Measurements from ENCODE around the gene B4GALNT4.
"Not testable (repeated sequence)": the region's sequence is repeated elsewhere in the genome, so short reads cannot be mapped to it uniquely, and the experiment has no call there.

B4GALNT4 gene

DNA sequence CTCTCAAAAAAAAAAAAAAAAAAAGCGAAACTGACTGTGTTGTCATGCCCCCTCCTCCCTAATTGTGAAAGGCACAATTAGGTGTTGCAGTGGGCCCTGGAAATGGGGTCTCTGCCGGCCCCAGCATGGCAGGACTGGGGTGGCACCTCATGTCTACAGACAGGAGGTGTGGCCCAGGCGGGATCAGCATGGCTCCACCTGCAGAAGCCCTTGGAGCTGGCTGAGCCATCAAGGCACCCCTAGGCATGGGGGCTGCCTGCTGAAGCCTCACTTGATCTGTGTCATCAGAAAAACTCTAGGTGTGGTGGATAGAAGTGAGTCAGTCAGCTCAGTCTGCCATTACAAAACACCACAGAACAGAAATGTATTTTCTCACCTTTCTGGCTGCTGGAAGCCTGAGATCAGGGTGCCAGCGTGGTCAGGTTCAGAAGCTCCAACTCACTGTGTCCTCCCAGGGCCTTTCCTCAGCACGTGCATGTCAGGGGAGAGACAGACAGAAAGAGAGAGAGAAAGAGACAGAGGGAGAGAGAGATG lies 10.1 kb upstream of the B4GALNT4 start:
- no peak for DNase-seq (ENCODE audit: low read depth)

- no peak for DNase-seq (ENCODE audit: low read depth)
Measured at GRCh38 chr11:360326-361280, 8.7 kb upstream of the B4GALNT4 start.

DNA sequence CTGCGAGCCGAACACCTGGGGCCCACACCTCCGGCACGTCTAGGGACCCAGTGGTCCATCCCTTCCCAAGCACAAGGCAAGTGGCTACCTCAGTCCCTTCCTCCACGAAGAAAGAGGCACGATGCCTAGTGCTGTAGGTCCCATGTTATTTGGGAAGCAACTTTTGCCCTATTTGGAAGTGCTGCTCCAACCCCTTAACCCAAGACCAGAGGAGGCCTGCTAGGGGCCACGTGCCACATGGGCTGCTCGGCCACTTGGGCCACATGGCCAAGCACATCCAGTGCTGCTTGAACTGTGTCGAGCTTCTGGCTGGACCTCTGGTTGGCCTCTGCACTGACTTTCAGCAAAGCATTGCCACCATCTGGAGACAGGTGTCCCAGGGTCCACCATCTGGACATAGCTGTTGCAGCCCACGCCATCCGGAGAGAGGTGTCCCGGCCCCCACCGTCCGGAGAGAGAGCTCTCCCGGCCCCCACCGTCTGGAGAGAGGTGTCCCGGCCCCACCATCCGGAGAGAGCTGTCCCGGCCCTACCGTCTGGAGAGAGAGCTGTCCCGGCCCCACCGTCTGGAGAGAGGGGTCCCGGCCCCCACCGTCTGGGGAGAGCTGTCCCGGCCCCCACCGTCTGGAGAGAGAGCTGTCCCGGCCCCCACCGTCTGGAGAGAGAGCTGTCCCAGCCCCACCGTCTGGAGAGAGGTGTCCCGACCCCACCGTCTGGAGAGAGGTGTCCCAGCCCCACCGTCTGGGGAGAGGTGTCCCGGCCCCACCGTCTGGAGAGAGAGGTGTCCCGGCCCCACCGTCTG lies 6.5 kb upstream of the B4GALNT4 start:
- DNase-seq (ENCODE audit: low read depth): no peak

- DNase-seq (ENCODE audit: low read depth): not testable (repeated sequence)
Measured at GRCh38 chr11:363443-363805, 5.9 kb upstream of the B4GALNT4 start.

- DNase-seq (ENCODE audit: low read depth): no peak
Measured at GRCh38 chr11:363948-364761, 5.1 kb upstream of the B4GALNT4 start.

- no peak for DNase-seq (ENCODE audit: low read depth)
Measured at GRCh38 chr11:364991-365725, 4.1 kb upstream of the B4GALNT4 start.

DNA sequence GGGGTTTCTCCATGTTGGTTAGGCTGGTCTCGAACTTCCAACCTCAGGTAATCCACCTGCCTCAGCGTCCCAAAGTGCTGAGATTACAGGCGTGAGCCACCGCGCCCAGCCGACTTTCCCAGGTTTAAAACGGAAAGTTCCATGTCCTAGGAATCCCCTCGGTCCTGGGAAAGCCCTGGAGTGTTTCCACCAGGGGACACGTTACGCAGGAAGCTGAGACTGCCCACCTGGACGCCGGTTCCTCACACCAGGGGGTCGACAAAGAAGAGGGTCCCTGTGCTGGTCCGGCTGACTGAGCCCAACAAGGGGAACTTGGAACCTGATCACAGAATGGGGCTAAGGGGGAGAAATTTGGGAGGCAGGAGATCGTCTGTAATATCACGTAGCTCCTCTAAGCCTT lies 3.5 kb upstream of the B4GALNT4 start:
- no peak for DNase-seq (ENCODE audit: low read depth)

- no peak for DNase-seq (ENCODE audit: low read depth)
Measured at GRCh38 chr11:367956-368413, 1.3 kb upstream of the B4GALNT4 start.

DNA sequence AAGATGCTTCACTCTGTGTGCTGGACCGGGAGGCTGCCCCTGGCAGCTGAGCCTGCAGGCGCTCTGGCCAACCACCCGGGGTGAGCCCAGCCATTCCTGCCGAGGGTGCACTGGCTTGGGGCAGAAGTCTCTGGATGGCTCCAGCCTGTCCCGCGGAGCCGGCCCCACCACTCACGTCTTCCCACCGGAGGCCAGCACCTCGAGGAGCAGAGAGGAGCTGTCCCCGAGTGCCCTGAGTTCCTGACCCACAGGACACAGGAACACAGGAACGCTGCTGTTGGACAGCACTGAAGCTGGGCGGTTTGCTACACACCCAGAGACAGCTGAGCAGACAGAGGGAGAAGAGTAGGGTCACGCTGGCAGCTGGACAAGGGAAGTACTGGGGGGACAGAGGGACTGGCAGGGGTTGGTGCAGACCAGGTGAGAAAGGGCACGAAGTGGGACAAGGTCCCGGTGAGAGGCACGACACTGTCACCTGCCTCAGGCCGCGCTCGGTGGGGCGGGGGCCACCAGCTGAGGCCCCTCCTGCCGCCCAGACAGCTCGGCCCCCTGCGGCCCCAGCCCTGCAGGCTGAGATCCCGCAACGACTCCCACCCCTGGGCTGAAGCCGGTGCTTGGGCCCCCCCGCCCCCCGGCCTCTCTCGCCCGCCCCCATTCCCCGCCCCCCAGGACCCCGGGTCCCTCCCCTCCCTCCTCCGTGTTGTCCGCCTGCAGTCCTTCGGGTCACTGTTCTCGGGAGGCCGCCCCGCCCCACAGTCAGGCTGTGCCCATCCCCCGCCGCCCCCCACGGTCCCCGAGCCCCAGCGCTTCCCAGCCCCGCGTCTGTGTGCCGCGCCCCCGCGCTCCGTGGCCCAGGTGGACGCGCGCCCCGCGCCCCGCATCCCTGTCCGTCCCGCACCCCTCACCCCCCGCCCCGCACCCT lies 624 bp upstream of the B4GALNT4 start:
- DNase-seq (ENCODE audit: low read depth): no peak

- no peak for DNase-seq (ENCODE audit: low read depth)
Measured at GRCh38 chr11:370070-370941, 1.0 kb downstream of the B4GALNT4 start.

- no peak for DNase-seq (ENCODE audit: low read depth)
Measured at GRCh38 chr11:371051-371450, 1.8 kb downstream of the B4GALNT4 start.

DNA sequence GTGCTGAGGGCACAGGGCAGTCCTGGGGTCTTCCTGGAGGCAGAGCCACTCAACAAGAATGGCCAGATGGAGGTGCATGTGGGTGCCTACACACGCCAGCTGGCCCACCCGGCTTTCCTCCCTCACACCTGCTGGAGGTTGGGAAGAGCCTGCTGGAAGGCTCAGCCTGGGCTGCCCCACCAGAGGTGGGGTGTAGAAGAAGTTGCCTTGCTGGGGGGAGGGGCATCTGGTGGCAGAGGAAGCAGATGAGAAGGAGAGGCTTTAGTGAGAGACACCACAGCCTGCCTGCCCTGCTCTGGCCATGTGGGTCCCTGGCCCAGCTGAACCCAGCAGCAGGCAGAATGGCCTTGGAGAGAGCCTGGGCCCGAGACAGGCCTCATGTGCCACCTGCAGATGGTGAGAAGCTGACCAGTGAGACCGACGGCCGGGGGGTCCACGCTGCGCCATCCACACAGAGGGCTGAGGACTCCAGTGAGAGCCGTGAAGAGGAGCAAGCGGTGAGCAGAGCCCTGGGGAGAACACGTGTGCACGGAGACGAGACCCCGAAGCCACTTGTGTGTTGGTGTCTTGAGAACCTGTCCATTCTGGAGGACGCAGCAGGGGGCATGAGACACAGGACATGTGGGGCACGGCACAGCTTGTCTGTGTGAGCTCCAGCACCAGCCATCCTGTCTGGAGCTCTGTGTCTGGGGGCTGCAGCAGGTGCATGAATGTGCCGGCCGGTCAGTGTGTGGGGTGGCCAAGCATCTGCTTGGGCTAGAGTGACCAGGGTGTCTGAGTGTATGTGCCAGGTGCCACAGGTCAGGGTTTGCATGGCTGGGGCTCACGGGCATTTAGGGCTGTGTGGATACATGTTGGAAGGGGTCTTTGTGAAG lies 2.7 kb downstream of the B4GALNT4 start:
- DNase-seq (ENCODE audit: low read depth): no peak

- no peak for DNase-seq (ENCODE audit: low read depth)
Measured at GRCh38 chr11:372809-373715, 3.8 kb downstream of the B4GALNT4 start.

DNA sequence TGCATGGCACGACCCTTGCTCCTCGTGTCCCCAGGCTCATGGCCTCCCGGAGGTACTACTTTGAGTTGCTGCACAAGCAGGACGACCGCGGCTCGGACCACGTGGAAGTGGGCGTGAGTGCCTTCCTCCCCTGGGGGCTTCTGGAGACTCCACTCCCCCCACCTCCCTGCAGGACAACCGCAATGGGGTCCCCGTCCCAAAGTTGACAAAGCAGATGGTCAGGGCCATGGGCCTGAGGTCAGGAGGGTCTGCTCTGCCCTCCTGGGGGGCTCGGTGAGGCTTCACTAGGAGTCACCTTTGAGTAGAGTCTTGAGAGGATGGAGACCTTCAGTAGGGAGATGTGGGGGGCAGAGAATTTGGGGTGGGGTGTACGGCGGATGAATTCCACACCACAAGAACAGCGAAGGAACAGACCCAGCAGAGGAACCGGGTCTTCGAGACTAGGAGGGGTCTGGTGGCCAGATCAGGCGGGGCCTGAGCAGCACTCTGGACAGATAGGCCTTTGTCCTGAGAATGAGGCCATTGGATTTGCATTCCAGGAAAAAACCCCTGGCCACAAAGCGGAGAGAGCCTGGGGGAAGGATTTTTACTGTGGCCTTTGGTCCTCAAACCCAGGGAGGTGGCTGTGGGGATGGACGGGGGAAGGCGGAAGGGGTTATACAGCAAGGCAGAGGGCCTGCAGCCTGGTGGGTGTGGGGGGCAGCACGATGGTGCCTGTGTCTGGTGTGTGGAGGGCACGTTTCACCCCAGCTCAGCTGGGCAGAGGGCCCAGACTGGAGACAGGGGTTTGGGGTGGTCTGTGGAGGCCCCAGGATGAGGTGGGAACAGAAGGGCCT lies 4.6 kb downstream of the B4GALNT4 start:
- DNase-seq (ENCODE audit: low read depth): no peak

GRCh38 chr11:375065-376025 lies 6.0 kb downstream of the B4GALNT4 start:
- no peak for DNase-seq (ENCODE audit: low read depth)
